ENCODE results near the gene PIP5K1C.
A peak's percentile ranks its signal among the peaks of the same experiment; 100 is the strongest.

Gene PIP5K1C

DNA sequence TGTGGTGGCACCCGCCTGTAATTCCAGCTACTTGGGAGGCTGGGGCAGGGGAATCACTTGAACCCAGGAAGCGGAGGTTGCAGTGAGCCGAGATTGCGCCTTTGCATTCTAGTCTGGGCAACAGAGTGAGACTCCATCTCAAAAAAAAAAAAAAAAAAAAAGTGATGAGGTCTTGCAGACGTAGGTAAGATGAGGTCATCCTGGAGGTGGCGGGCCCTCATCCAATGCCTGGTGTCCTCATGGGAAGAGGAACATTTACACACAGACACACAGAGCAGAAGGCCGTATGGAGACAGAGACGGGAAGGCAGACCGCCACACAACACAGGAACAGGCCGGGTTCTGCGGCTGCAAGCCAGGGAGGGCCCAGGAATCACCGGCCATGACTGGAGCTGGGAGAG is 78.0 kb downstream of the PIP5K1C start:
- no peak for DNase-seq

DNA sequence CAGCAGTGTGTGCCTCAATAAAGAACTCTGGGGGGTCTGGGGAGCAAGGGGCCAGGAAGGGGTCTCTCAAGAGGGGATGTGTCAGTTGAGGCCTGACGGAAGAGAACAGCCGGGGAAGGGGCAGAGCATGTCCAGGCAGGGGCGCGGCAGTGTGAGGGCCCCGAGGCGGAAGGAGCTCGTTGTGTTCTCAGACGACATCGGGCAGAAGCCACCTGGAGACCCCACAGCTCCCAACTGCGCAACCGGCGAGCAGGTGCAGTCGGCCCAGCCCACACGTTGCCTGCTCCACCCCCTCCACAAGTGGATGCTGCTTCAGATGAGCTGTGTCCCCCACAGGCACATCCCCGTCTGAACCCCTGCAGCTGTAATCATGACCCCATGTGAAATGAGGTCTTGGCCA is 78.6 kb downstream of the PIP5K1C start:
- no peak for DNase-seq

GRCh38 chr19:3620817-3621547 is 79.3 kb downstream of the PIP5K1C start:
- DNase-seq: no peak

DNA sequence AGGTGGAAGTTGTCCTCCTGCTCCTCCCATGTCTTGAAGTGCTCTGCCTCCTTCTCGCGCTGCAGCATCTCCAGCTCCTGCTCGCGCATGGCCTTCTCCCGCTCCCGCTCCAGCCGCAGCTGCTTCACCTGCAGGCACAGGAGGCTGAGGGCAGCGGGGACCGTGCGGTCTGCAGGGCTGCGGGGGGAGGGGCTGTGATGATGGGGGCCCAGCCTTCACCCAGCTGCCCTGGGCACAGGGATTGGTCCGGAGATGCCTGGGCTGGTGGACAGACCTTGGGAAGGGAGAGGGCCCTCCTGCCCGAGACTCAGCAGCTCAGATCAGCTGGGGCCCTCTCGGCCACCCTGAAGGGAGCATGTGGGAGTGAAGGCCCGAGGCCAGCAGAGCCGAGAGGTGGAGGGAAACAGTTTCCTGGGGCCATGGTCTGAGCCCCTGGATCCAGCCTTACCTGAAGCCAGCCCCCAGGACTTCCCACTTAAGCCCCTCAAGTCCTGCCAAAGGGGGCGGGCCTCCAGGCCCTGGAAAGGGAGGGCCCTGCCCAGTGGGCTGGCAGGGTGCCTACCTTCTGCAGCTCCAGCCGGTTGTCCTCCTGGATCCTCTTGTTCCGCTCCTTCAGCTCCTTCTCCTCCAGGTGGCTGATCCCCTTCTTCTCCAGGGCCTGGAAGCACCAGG is 80.0 kb downstream of the PIP5K1C start:
- no peak for DNase-seq

DNA sequence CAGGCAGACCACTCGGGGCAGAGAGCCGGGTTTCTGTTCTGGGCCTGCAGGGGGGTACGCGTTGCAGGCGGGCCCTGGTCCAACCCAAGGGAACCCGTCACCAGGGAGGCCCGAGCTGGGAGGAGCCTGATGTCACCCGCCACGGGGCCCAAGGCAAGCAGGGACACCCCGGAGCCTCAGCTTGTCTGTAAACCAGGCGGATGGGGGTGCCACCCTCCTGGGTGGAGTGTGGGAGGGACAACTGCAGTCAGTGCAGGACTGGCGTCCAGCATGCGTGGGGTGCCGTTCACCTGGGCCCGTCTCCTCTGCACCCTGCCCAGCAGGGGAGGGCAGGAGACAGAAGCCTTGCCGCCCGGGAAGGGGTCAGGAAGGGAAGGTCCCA is 80.6 kb downstream of the PIP5K1C start:
- DNase-seq: no peak

- DNase-seq: no peak
Observed at GRCh38 chr19:3618811-3619630, 81.2 kb downstream of the PIP5K1C start.

DNA sequence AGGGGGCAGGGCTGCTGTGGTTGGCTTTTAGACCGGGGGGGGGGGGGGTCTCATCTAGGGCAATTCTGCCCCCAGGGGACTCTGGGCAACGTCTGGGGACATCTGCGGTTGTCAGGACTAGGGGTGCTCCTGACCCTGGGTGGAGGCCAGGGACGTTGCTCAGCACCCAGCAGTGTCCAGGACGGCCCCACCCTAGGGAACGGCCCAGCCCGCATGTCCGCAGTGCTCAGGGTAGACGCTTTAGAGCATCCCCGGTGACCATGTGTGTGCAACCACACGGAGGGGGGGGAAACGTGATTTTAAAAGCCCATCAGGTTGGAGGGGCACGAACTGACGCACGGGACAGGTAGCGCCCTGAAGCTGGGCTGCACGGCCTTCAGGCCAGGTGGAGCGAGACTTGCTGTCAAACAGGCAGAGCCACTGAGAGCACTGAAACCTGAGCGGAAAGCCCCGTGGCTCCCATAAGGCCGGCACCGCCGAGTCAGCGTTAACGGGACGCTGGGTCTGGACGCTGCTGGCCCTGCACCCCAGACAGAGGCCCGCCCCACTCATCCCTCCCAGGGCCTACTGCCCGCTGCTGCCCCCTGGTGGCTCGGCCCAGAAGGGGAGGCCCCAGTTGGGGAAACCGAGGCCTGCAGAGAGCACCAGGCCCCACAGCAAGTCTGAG is 82.0 kb downstream of the PIP5K1C start:
- peak; percentile 29 to 58 for DNase-seq

- DNase-seq: no peak
Observed at GRCh38 chr19:3617463-3617862, 82.8 kb downstream of the PIP5K1C start.

DNA sequence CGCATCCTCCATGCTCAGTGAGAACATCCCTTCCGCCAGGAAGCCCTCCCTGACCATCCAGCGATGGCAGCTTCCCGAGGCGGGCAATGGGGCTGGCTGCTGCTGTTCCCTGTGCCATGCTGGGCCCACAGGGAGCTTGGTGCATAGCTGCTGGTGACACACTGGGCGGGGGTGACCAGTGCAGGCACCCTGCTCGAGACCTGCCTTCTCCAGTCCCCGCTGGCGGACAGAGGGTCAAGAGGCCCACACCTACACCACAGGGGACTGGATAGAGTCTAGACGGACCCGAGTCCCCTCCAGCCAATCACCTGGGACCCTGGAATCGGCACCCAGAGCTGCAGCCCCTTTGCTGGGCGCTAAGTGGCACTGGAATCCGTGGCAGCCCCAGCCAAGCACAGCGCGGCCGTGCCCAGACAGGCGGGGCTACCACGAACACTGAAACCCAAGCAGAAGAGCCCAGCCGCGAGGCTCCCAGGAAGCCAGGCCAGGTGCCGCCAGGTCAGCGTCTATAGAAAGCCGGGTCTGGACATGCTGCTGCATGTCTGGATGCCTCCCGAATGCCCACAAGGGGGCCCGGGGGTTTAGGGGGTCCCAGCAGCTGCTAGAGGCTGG is 84.6 kb downstream of the PIP5K1C start:
- no peak for DNase-seq

DNA sequence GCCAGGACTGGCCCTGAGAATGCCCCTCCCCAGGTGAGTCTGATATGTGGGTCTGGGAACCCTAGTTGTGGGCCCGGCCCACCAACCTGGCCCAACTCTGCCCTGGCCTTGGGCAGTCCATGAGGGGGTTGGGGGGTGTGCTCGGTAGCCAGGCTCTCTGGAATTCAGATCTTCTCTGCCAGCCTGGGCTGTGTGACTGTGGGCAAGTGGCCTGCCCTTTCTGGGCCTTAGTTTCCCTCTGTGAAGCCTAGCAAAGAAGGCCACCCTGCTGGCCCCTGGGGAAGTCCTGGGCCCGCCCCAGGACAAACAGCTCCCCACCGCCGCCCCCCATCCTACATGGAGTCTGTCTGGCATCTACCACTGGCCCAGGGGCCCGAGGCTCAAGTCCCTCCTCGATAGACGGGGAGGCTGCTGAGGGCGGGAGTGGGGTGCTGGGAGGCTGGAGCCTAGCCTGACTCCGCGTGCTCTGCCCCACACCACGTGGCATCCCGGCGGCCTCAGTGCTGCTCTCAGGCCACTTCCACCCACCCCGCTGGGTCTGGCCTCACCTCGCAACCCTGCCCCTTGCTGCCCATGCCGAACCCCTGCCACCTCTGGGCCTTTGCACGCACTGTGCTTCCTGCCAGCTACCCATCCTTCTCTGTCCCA is 85.3 kb downstream of the PIP5K1C start:
- no peak for DNase-seq

DNA sequence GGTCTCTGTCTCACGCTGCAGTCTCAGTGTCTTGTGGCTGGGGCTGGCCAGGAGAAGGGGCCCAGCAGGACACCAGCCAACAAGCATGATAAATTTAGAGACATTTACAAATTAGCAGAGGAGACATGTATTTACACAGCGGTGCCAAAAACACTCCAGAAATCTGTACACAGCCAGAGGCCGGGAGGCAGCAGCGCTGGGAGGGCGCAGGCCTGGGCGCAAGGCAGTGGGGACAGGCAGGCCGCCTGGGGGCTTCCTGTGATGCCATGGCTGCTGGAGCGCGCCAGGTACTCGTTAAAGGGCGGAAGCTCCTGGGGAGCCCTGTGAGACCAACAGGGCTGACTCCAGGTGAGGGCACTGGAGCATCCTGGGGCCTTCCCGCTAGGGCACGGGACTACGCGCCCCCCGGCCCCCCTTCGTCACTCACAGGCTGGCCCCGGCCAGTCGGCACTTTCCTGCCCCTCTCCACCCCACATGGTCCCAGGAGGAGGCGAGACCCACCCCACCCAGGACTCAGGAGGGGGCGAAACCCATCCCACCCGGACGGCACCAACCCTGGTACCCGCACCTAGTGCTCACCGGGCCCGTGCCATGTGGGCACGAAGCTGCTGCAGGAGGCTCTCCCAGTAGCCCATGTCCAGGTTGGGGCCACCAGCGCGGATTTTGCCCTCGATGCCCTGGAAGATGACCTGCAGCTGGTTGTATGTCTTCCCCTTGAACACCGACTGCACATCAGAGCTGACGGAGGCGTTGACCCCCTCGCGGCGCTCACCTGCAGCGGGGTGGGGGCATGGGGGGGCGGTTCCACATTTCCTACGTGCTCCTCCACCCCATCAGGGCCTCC is 86.2 kb downstream of the PIP5K1C start:
- no peak for DNase-seq

GRCh38 chr19:3612901-3613741 is 87.1 kb downstream of the PIP5K1C start:
- DNase-seq: no peak

DNA sequence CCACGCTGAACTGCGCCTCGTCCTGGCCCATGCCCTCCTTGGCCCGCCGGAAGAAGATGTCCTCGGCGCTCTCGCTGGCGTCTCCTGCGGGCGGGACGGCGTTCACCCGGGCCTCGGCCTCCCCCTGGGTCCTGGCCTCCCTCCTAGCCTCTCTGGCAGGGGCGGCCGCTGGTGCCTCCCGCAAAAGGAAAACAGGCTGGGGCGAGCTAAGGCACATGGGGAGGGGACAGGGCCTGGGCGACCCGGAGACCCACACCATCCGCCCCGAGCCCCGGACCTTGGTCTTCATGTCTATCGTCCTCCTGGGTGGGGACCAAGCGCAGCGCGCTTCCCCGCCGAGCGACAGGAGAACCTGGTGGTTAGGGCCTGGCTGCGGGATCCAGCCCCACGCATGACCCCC is 87.9 kb downstream of the PIP5K1C start:
- no peak for DNase-seq

GRCh38 chr19:3611841-3612240 is 88.4 kb downstream of the PIP5K1C start:
- DNase-seq: no peak

- DNase-seq: no peak
Observed at GRCh38 chr19:3610745-3611717, 89.2 kb downstream of the PIP5K1C start.

DNA sequence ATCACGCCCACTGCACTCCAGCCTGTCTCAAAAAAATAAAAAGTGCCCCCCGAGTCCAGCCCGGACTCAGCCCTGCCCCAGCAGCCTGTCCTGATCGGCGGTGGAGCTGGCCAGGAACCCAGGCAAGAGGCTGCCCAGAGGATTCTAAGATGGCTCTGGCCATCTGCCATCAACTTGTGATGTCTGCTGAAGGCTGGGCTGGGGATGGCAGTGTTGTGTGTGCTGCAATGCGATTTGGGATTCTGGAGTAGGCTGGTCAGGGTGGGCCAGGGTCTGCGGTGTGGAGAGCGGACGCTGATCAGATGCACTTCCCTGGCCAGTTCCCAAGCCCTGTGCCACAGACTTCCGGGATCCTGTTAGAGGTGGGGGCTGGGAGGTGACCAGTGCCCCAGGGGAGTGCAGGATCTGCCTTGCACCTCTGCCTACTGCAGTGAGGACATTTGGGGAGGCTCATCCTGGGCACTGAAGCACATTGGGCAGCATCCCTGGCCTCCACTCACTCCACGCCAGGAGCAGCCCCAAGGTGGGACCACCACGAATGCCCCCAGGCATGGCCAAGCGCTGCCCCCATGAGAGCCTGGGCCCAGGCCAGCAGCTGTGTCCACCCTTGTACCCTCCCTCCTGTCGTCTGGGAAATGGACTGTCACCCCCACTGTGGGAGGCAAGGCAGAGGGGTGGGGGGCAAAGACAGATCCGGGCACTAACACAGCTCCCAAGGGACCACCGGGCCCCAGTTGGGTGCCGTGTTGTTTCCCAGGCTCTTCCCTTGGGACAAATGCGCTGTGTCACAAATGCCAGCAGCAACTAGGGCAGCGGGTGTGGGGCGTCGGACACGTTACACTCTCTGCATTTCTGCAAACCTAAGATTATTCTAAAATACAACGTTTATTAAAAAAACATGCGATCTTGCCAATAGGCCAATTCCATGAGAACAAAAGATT is 90.2 kb downstream of the PIP5K1C start:
- DNase-seq: no peak

DNA sequence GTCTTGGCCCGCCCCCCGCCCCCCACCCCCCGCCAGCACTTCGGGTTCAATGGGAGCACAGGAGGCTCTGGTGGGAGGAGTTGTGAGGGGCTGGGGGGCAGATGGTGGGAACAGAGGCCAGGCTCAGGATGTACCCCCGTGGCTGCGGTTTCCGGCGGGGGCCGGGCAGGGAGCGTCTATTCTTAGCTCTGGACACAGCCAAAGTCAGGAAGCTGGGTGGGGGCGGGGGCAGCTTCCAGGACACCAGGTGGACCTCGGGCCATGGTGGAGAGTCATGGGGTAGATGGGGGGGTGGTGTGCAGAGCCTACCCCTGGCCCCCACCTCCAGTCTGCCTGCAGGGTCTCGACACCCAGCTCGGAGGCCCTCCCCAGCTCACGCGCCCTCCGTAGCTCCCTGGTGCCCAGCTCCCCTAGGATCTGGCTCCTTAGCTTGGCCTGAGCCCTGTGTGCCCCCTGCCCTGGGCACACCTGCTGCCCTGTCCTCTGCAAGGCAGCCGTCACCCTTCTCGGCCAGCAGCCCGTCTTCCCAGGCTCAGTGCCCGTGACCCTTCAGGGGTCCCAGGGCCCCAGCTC is 91.4 kb downstream of the PIP5K1C start:
- DNase-seq: no peak

Measured in stimulated activated CD4-positive, alpha-beta T cell treated with anti-CD3 and anti-CD28 coated beads, Interleukin-4, amount 100 ng/mL, for 4 hours (primary cell).